NCI-H526 treated with DMSO at 0.1 percent for 48 hours (cell line): ENCODE results near the gene PAX7.
"Not testable (repeated sequence)": the region's sequence is repeated elsewhere in the genome, so short reads cannot be mapped to it uniquely, and the experiment has no call there.

ENCODE experiments used
- DNase-seq: peaks from one replicate; lab custom pipeline; 2025; lab: John Stamatoyannopoulos, UW

PAX7 gene

DNA sequence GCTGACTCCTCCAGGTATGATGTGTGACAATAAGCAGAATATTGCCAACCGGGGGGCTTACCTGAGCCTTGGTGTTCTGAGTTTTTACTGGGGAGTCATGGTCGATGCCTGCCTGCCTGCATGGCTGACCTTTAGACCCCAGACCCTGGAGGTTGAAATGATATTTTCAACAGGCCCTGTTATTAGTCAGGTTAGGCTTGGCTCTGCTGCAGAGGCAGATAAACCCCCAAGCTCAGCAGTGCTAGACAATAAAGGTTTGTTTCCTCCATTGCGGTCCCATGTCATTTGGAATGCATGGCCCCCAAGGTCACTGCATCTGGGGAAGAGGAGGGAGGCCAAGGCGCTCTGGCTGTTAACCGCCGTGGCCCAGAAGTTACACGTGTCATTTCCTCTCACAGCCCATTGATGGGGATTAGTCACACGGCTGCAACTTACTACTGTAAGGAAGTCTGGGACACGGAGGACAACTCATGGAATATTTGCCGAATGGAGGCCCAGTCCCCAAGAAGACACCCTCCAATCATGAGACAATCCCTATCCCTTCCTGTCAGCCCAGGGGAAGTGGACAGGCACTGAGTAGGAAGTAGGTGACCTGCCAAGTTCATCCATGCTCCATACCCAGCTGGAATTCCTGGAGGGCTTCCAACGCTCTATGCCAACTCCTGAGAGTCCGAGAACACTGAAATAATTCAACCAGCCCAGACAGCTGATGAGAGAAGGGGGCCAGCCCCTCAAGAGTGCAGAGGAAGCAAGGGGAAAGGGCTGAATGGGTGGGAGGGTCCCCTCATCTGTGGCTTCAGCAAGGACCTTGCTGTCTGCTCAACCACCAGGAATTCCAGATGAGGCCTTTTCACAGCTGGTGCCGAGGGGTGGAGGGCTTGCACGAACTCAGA, 131.5 kb downstream of the PAX7 start:
- no peak for DNase-seq

GRCh38 chr1:18764362-18764761, 133.7 kb downstream of the PAX7 start:
- DNase-seq: no peak

GRCh38 chr1:18765725-18766124, 135.1 kb downstream of the PAX7 start:
- DNase-seq: no peak

GRCh38 chr1:18766328-18766727, 135.7 kb downstream of the PAX7 start:
- no peak for DNase-seq

- DNase-seq: not testable (repeated sequence)
These were observed 136.9 kb downstream of the PAX7 start for GRCh38 chr1:18767576-18767975.

DNA sequence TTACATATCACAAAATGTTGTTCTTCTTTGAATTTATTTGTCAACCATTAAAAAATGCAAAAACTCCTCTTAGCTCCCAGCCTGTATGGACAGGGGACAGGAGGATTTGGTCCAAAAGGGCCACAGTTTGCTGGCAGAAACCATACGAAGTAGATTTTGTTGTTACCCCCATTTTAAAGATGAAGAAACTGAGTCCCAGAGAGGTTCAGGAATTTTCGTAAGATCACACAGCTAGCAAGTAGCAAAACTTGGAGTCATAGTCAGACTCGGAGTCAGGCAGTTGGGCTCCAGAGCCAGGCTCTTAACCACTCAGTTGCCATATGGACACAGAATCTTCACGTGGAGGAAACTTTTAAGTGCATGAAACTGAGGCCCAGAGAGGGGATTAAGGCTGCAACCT, 137.4 kb downstream of the PAX7 start:
- no peak for DNase-seq

GRCh38 chr1:18769140-18769539, 138.5 kb downstream of the PAX7 start:
- no peak for DNase-seq

- no peak for DNase-seq
These were observed 140.2 kb downstream of the PAX7 start for GRCh38 chr1:18770799-18771198.

GRCh38 chr1:18773753-18774152, 143.1 kb downstream of the PAX7 start:
- DNase-seq: no peak

DNA sequence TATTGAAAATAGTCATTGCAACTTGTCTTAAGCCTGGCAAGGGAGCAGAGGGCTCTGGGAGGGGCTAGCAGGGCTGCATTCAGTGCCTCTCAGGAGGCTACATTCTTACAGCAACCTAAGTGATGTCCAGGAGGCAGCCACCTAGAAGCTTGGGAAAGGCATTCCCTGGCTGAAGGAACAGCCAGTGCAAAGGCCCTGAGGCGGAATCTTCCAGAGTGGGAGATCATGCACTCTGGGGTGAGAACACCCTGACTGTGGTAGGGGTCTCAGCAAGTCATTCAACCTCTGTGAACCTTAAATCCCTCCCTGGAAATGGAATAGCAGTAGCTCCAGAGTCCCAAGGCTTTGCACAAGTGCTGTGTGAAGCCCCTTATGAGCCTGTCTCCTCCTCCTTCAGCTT, 144.7 kb downstream of the PAX7 start:
- no peak for DNase-seq

- no peak for DNase-seq
These were observed 146.1 kb downstream of the PAX7 start for GRCh38 chr1:18776777-18777176.

- no peak for DNase-seq
These were observed 147.8 kb downstream of the PAX7 start for GRCh38 chr1:18778437-18778836.

- no peak for DNase-seq
These were observed 150.4 kb downstream of the PAX7 start for GRCh38 chr1:18781031-18781430.

DNA sequence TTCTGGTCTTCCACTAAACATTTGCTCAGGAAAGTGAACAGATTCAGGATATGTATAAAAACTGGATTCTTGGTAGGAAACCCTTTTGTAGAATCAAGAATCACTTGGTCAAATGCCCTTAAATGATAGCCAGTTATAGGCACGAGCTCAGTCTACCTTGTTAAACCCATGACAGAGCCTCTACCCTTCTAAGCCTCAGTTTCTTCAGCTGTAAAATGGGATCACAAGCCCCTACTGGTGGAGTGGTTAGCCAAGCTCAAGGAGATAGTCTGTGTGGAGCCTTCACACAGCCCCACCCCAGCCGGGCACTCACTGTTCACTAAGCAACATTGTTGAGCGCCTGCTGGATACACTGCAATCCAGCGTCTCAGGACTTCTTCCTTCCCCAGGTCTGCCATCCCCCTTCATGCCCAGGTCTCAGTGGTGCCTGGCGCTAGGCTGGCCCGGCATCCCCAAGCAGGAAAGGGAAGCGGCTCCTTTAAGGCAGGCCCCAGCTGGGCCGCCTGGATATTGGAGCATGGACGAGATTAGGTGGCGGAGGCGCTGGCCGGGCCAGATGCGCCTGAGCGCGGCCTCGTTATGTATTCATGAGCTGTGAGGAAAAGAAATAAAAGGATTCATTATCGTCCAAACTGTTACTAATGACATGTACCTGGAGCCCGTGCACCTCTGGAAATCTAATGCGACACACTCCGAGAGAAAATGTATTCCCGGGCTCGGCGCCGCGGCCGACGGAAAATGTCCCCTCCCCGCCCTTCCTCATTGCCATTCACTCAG, 153.2 kb downstream of the PAX7 start:
- no peak for DNase-seq

- no peak for DNase-seq
These were observed 153.8 kb downstream of the PAX7 start for GRCh38 chr1:18784482-18784831.

GRCh38 chr1:18786149-18786548, 155.5 kb downstream of the PAX7 start:
- DNase-seq: no peak

GRCh38 chr1:18787825-18788385, 157.3 kb downstream of the PAX7 start:
- DNase-seq: no peak

DNA sequence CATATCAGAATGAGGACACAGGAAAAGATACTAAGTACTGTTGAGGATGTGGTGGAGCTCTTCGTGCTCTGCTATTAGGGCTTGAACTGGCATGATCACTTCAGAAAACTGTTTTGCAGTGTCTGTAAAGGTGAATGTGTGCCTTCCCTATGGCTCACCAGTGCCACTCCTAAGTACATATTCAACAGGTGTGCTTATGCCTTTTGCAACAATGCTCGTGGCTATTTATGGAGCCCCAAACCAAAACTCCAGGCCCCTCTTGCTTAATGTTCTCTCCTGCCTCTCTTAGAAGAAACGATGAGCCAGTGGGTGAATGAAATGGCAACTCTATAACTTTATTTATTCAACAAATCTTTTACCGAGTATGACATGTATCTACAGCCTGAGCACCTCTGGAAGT, 158.6 kb downstream of the PAX7 start:
- DNase-seq: no peak

- DNase-seq: no peak
These were observed 162.1 kb downstream of the PAX7 start for GRCh38 chr1:18792747-18793146.

DNA sequence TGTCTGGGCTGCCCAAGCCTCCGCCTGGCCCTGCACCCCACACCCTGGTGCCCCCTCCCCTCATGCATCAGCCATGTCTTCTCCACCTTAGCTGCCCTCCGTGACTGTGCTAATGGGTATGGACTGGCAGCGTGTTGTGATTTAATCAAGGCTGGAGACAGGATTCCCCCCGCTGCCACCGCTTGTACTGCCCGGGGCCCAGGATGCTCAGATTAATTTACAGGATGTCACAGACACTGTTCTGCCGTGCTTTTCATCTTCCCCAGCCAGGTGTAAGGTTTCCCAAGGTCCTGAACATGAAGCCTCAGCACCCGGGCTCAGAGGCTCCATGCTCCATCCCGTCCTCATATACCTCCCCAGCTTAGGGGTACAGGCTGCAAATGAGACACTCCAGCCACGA, 162.5 kb downstream of the PAX7 start:
- no peak for DNase-seq

GRCh38 chr1:18794051-18794450, 163.4 kb downstream of the PAX7 start:
- DNase-seq: no peak

- no peak for DNase-seq
These were observed 163.9 kb downstream of the PAX7 start for GRCh38 chr1:18794561-18794960.
